ENCODE data around the gene SUCO. TPM values are rescaled to one million over a fixed set of nuclear protein-coding genes. Genes with fewer than 3 reads are reported as not detected.

Gene SUCO
- total RNA-seq, 1 donor from 2014 or later, result 11.3 TPM

- TF ChIP-seq, protein P1, sequence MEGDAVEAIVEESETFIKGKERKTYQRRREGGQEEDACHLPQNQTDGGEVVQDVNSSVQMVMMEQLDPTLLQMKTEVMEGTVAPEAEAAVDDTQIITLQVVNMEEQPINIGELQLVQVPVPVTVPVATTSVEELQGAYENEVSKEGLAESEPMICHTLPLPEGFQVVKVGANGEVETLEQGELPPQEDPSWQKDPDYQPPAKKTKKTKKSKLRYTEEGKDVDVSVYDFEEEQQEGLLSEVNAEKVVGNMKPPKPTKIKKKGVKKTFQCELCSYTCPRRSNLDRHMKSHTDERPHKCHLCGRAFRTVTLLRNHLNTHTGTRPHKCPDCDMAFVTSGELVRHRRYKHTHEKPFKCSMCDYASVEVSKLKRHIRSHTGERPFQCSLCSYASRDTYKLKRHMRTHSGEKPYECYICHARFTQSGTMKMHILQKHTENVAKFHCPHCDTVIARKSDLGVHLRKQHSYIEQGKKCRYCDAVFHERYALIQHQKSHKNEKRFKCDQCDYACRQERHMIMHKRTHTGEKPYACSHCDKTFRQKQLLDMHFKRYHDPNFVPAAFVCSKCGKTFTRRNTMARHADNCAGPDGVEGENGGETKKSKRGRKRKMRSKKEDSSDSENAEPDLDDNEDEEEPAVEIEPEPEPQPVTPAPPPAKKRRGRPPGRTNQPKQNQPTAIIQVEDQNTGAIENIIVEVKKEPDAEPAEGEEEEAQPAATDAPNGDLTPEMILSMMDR (IDR thresholded peaks at IDR 0.05; ENCODE audit: insufficient read depth, low read length, severe bottlenecking), result no peak
- no peaks in the 10 kb centered on the region for H3K36me3 ChIP-seq (ENCODE audit: control insufficient read depth, insufficient read depth, low read length)
- no peaks in the 10 kb centered on the region for H3K27me3 ChIP-seq (ENCODE audit: control insufficient read depth, insufficient read depth, low read length)
- FAIRE-seq (peak; percentile 90), DNase-seq (ENCODE audit: low read depth) (peak; percentile 97)
- peak overlapping the region; percentile 58 for H3K4me3 ChIP-seq (ENCODE audit: low read depth, low read length)
These were observed 709 bp upstream of the SUCO start for GRCh38 chr1:172532183-172532699.

- no peaks in the 10 kb centered on the region for H3K36me3 ChIP-seq (ENCODE audit: control insufficient read depth, insufficient read depth, low read length)
- no peaks in the 10 kb centered on the region for H3K27me3 ChIP-seq (ENCODE audit: control insufficient read depth, insufficient read depth, low read length)
- FAIRE-seq (no peak), DNase-seq (ENCODE audit: low read depth) (peak; percentile 40)
- TF ChIP-seq, protein P1 (IDR thresholded peaks at IDR 0.05; ENCODE audit: insufficient read depth, low read length, severe bottlenecking), result no peak
- H3K4me3 ChIP-seq (ENCODE audit: low read depth, low read length), result peak overlapping the region; percentile 85
These were observed 682 bp downstream of the SUCO start for GRCh38 chr1:172533513-172534151.

- H3K36me3 ChIP-seq (ENCODE audit: control insufficient read depth, insufficient read depth, low read length), result no peaks in the 10 kb centered on the region
- FAIRE-seq, result no peak
- DNase-seq (ENCODE audit: low read depth), result peak; percentile 51
- no peak overlapping the region for H3K4me3 ChIP-seq (ENCODE audit: low read depth, low read length)
- TF ChIP-seq, protein P1 (IDR thresholded peaks at IDR 0.05; ENCODE audit: insufficient read depth, low read length, severe bottlenecking), result no peak
- H3K27me3 ChIP-seq (ENCODE audit: control insufficient read depth, insufficient read depth, low read length), result no peaks in the 10 kb centered on the region
These were observed 3.3 kb downstream of the SUCO start for GRCh38 chr1:172536256-172536655.

DNA sequence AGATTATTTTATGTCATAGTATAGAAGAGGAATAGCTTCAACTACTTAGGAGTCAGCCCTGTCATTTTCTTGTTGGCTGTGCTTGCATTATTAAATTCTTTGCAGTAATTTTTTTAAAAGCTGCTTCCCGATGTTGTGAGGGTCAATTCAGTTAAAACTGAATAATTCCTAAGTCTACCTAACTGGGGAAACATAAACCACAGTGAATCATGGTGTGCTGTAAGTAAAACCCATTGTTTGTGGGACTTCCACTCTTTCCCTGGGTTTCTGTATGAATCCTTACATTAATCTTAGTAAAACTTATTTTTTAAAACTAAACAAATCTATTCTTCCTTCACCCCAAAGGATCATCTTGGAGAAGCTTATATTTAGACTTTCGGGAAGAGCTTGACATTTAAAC is 4.4 kb downstream of the SUCO start:
- DNase-seq (ENCODE audit: low read depth) (peak; percentile 53), FAIRE-seq (no peak)
- H3K4me3 ChIP-seq (ENCODE audit: low read depth, low read length), result no peak overlapping the region
- TF ChIP-seq, protein P1 (IDR thresholded peaks at IDR 0.05; ENCODE audit: insufficient read depth, low read length, severe bottlenecking), result no peak
- no peaks in the 10 kb centered on the region for H3K27me3 ChIP-seq (ENCODE audit: control insufficient read depth, insufficient read depth, low read length)
- no peaks in the 10 kb centered on the region for H3K36me3 ChIP-seq (ENCODE audit: control insufficient read depth, insufficient read depth, low read length)

DNA sequence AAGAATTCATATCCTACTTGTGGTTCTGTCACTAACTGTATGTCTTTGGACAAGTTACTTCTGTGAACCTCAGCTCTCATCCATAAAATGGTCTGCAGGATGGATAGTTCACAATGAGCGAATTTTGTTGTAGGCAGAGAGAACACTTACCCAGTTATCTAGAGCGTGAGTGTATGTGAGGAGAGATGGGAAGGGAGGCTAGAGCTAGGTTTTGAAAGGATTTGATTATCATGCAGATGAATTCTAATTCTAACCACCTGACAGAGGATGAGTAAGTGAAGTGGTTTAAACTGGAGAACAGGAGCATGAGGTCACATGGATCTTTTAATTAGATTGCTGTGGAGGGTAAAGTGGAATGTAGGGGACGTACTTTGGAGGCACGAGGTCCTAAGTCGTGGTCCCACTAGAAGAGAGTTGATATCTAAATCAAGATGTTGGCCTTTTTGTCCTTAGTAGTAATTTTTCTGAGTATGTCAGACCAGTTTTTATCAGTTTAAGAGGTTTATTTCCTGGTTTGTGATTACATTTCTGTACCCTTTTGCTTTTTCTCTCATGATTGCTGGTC is 5.0 kb downstream of the SUCO start:
- Histone ChIP-seq H3K36me3 (ENCODE audit: control insufficient read depth, insufficient read depth, low read length) (no peaks in the 10 kb centered on the region), H3K27me3 (ENCODE audit: control insufficient read depth, insufficient read depth, low read length) (no peaks in the 10 kb centered on the region), H3K4me3 (ENCODE audit: low read depth, low read length) (no peak overlapping the region)
- no peak for DNase-seq (ENCODE audit: low read depth)
- FAIRE-seq, result no peak
- TF ChIP-seq, protein P1 (IDR thresholded peaks at IDR 0.05; ENCODE audit: insufficient read depth, low read length, severe bottlenecking), result no peak
